ENCODE results near the gene FARP1.

Gene FARP1

GRCh38 chr13:98253526-98253925 is 110.6 kb downstream of the FARP1 start:
- Histone ChIP-seq H3K9me3 (ENCODE audit: control insufficient read depth, low read length) (no peaks in the 10 kb centered on the region), H3K4me2 (ENCODE audit: low read length) (no peak overlapping the region), H3K27me3 (ENCODE audit: control insufficient read depth, insufficient read depth, low read length) (no peaks in the 10 kb centered on the region), H3K27ac (no peak overlapping the region), H3K9ac (no peak overlapping the region), H3K4me1 (peaks cover 4% of the 10 kb centered on the region), H3K4me3 (ENCODE audit: low read depth, low read length) (no peak overlapping the region), H3K36me3 (ENCODE audit: control insufficient read depth, insufficient read depth, low read length) (no peaks in the 10 kb centered on the region), H2AFZ (no peak overlapping the region), H3K79me2 (no peaks in the 10 kb centered on the region)
- no peak for TF ChIP-seq CTCF (IDR thresholded peaks at IDR 0.05)

GRCh38 chr13:98254513-98254912 is 111.6 kb downstream of the FARP1 start:
- no peak overlapping the region for H2AFZ ChIP-seq
- TF ChIP-seq CTCF (IDR thresholded peaks at IDR 0.05), result no peak

GRCh38 chr13:98258226-98258625 is 115.3 kb downstream of the FARP1 start:
- no peaks in the 10 kb centered on the region for H3K27me3 ChIP-seq (ENCODE audit: control insufficient read depth, insufficient read depth, low read length)
- H3K9ac ChIP-seq, result no peak overlapping the region
- H3K4me1 ChIP-seq, result no peaks in the 10 kb centered on the region
- H3K27ac ChIP-seq, result no peak overlapping the region
- H3K9me3 ChIP-seq (ENCODE audit: control insufficient read depth, low read length), result no peaks in the 10 kb centered on the region
- no peaks in the 10 kb centered on the region for H3K79me2 ChIP-seq
- H3K4me3 ChIP-seq (ENCODE audit: low read depth, low read length), result no peak overlapping the region
- H3K4me2 ChIP-seq (ENCODE audit: low read length), result no peak overlapping the region
- H2AFZ ChIP-seq, result no peak overlapping the region
- H3K36me3 ChIP-seq (ENCODE audit: control insufficient read depth, insufficient read depth, low read length), result no peaks in the 10 kb centered on the region
- no peak for TF ChIP-seq CTCF (IDR thresholded peaks at IDR 0.05)

More at GRCh38 chr13:98254513-98254912, 111.6 kb downstream of the FARP1 start:
- no peaks in the 10 kb centered on the region for H3K27me3 ChIP-seq (ENCODE audit: control insufficient read depth, insufficient read depth, low read length)
- no peak overlapping the region for H3K27ac ChIP-seq
- peaks cover 4% of the 10 kb centered on the region for H3K4me1 ChIP-seq
- H3K4me2 ChIP-seq (ENCODE audit: low read length), result no peak overlapping the region
- no peaks in the 10 kb centered on the region for H3K79me2 ChIP-seq
- no peak overlapping the region for H3K4me3 ChIP-seq (ENCODE audit: low read depth, low read length)
- H3K36me3 ChIP-seq (ENCODE audit: control insufficient read depth, insufficient read depth, low read length), result no peaks in the 10 kb centered on the region
- no peaks in the 10 kb centered on the region for H3K9me3 ChIP-seq (ENCODE audit: control insufficient read depth, low read length)
- no peak overlapping the region for H3K9ac ChIP-seq

GRCh38 chr13:98260357-98261164 is 117.7 kb downstream of the FARP1 start:
- TF ChIP-seq CTCF (IDR thresholded peaks at IDR 0.05), result no peak
- no peaks in the 10 kb centered on the region for H3K36me3 ChIP-seq (ENCODE audit: control insufficient read depth, insufficient read depth, low read length)
- no peak overlapping the region for H3K4me3 ChIP-seq (ENCODE audit: low read depth, low read length)
- H3K9me3 ChIP-seq (ENCODE audit: control insufficient read depth, low read length), result no peaks in the 10 kb centered on the region
- H3K9ac ChIP-seq, result no peak overlapping the region
- H3K4me1 ChIP-seq, result no peaks in the 10 kb centered on the region
- no peak overlapping the region for H3K27ac ChIP-seq
- no peak overlapping the region for H3K4me2 ChIP-seq (ENCODE audit: low read length)
- no peak overlapping the region for H2AFZ ChIP-seq
- H3K79me2 ChIP-seq, result no peaks in the 10 kb centered on the region
- no peaks in the 10 kb centered on the region for H3K27me3 ChIP-seq (ENCODE audit: control insufficient read depth, insufficient read depth, low read length)

Data from parathyroid adenoma (tissue), 2 donors.